ENCODE measurements around the gene LHFPL2. TPM values are rescaled to one million over a fixed set of nuclear protein-coding genes. Genes with fewer than 3 reads are reported as not detected.

Gene LHFPL2
- total and polyA plus RNA-seq, 9 of the 15 experiments (the other 6 are each of a cell fraction or from before 2014, with no cell fraction given), result 1.0 to 6.6 (median 4.6) TPM

- in situ Hi-C loops (cut with MboI) (loop anchor here (25.0 kb wide), 1 partner anchor 1898 kb away; the partner anchor contains the start of gene ZFYVE16), intact Hi-C loops (cut with micrococcal nuclease) (no loop called here)
- DNase-seq (ENCODE audit: extremely low read depth in 1 of 4, low spot score in 3 of 4) (no peak), FAIRE-seq (no peak), ATAC-seq (no peak)
- Histone ChIP-seq H4K20me1 (replicated peaks; ENCODE audit: control insufficient read depth, insufficient read depth, low read length) (no peaks in the 10 kb centered on the region), H3K9me1 (ENCODE audit: control insufficient read depth, insufficient read depth, low read length) (no peaks in the 10 kb centered on the region), H3K27me3 (ENCODE audit: control insufficient read depth in 2 of 2, insufficient read depth in 2 of 2, low read length in 2 of 2) (no peaks in the 10 kb centered on the region), H3K79me2 (ENCODE audit: control insufficient read depth, insufficient read depth, low read length) (peaks cover 5% of the 10 kb centered on the region), H3K9ac (ENCODE audit: insufficient read depth in 1 of 2, low read depth in 2 of 2, low read length in 2 of 2) (no peak overlapping the region), H3K27ac (ENCODE audit: extremely low read depth, low read depth, low read length) (no peak overlapping the region), H3K4me1 (replicated peaks in 1 of 2; ENCODE audit: control insufficient read depth in 2 of 2, insufficient read depth in 2 of 2, low read length in 2 of 2) (peaks cover 12 to 13% of the 10 kb centered on the region in 2 experiments; a peak in 4 of 5 replicates), H3K4me2 (ENCODE audit: insufficient read depth, low read length) (no peak overlapping the region), H3K4me3 (no peak overlapping the region), H3K9me3 (replicated peaks; ENCODE audit: control insufficient read depth, insufficient read depth, low read depth, low read length) (no peaks in the 10 kb centered on the region), H3K36me3 (ENCODE audit: control insufficient read depth, insufficient read depth, low read length) (no peaks in the 10 kb centered on the region), H2AFZ (ENCODE audit: low read depth, low read length) (no peak overlapping the region)
- BruUV-seq (replicated peaks), result no TSS peak
- ChIA-PET POLR2A (interaction anchor here (1.1 kb wide), 1 partner anchor 11 kb away, joined by 4 read pairs; no protein-coding TSS in a partner anchor), CTCF (ENCODE audit: low intra/inter-chr PET ratio) (no interaction called here)
- 60% methylated on average over 8 of the region's 8 CpGs for WGBS (ENCODE audit: insufficient coverage, low coverage, missing lambda C conversion rate)
- no peak for TF ChIP-seq PRPF4 (IDR thresholded peaks at IDR 0.05; ENCODE audit: insufficient read depth, low read depth, low read length, poor library complexity, severe bottlenecking)
Measured at GRCh38 chr5:78514427-78515330, 133.9 kb downstream of the LHFPL2 start.

- BruUV-seq (replicated peaks), result no TSS peak
- Histone ChIP-seq H3K27ac (ENCODE audit: extremely low read depth, low read depth, low read length) (no peak overlapping the region), H2AFZ (ENCODE audit: low read depth, low read length) (no peak overlapping the region), H3K36me3 (ENCODE audit: control insufficient read depth, insufficient read depth, low read length) (no peaks in the 10 kb centered on the region), H3K9ac (ENCODE audit: insufficient read depth in 1 of 2, low read depth in 2 of 2, low read length in 2 of 2) (no peak overlapping the region), H3K9me1 (ENCODE audit: control insufficient read depth, insufficient read depth, low read length) (no peaks in the 10 kb centered on the region), H3K79me2 (ENCODE audit: control insufficient read depth, insufficient read depth, low read length) (peaks cover 18% of the 10 kb centered on the region), H3K4me2 (ENCODE audit: insufficient read depth, low read length) (no peak overlapping the region), H3K4me1 (replicated peaks in 1 of 2; ENCODE audit: control insufficient read depth in 2 of 2, insufficient read depth in 2 of 2, low read length in 2 of 2) (peaks cover 14 to 19% of the 10 kb centered on the region in 2 experiments; a peak in 4 of 5 replicates), H3K4me3 (no peak overlapping the region), H4K20me1 (replicated peaks; ENCODE audit: control insufficient read depth, insufficient read depth, low read length) (no peaks in the 10 kb centered on the region), H3K9me3 (replicated peaks; ENCODE audit: control insufficient read depth, insufficient read depth, low read depth, low read length) (no peaks in the 10 kb centered on the region), H3K27me3 (ENCODE audit: control insufficient read depth in 2 of 2, insufficient read depth in 2 of 2, low read length in 2 of 2) (no peaks in the 10 kb centered on the region)
- ChIA-PET CTCF (ENCODE audit: low intra/inter-chr PET ratio) (no interaction called here), POLR2A (no interaction called here)
- DNase-seq (ENCODE audit: extremely low read depth in 1 of 4, low spot score in 3 of 4) (no peak), FAIRE-seq (no peak), ATAC-seq (no peak)
- in situ Hi-C loops (cut with MboI), result loop anchor here (25.0 kb wide), 1 partner anchor 1899 kb away; the partner anchor contains the start of gene ZFYVE16
- TF ChIP-seq HDGF (IDR thresholded peaks at IDR 0.05) (no peak), ZNF354B (CRISPR knock-in tag; IDR thresholded peaks at IDR 0.05) (no peak), ZNF766 (CRISPR knock-in tag; conservative IDR thresholded peaks at IDR 0.05) (0 out of 2 replicates have a peak, but pooled peaks have one; percentile 25), CHCHD3 (CRISPR knock-in tag; IDR thresholded peaks at IDR 0.05) (no peak)
- intact Hi-C loops (cut with micrococcal nuclease), result no loop called here
- WGBS (ENCODE audit: insufficient coverage, low coverage, missing lambda C conversion rate), result 37% methylated on average over 6 of the region's 6 CpGs
Measured at GRCh38 chr5:78513441-78513840, 135.1 kb downstream of the LHFPL2 start.

Measured in K562 (cell line).